ENCODE data around the gene CYP3A5. TPM values are rescaled to one million over a fixed set of nuclear protein-coding genes. Genes with fewer than 3 reads are reported as not detected.

Gene CYP3A5
- polyA plus RNA-seq, 2 of the 4 experiments (the other 2 are of a cell fraction): 2.3 to 9.7 TPM

- no peak for TF ChIP-seq CEBPB (IDR thresholded peaks at IDR 0.05)
- peak; percentile 83 for TF ChIP-seq MAFK (IDR thresholded peaks at IDR 0.05; ENCODE audit: partially characterized antibody)
- POLR2A ChIA-PET: no interaction called here
- Histone ChIP-seq H3K9me3 (no peaks in the 10 kb centered on the region), H3K4me1 (no peaks in the 10 kb centered on the region), H3K4me2 (no peak overlapping the region), H3K27ac (no peak overlapping the region), H3K4me3 (no peak overlapping the region)
- DNase-seq (ENCODE audit: low read depth in 1 of 2, low spot score in 1 of 2) (no peak), ATAC-seq (no peak), FAIRE-seq (no peak)
- CTCF ChIA-PET: no interaction called here
- 82% methylated on average over 2 of the region's 2 CpGs for WGBS (ENCODE audit: missing lambda C conversion rate)
Measured at GRCh38 chr7:99651290-99651689, 28.5 kb downstream of the CYP3A5 start.

- ChIA-PET POLR2A (no interaction called here), CTCF (no interaction called here)
- Histone ChIP-seq H3K9me3 (peaks cover 3% of the 10 kb centered on the region; the same call in 2 of the 3 replicates), H3K4me3 (no peak overlapping the region), H3K4me1 (no peaks in the 10 kb centered on the region), H3K4me2 (no peak overlapping the region), H3K27ac (no peak overlapping the region)
- DNase-seq (ENCODE audit: low read depth in 1 of 2, low spot score in 1 of 2): no peak
- FAIRE-seq: no peak
- WGBS (ENCODE audit: missing lambda C conversion rate): 74% methylated on average over 2 of the region's 2 CpGs
- no peak for TF ChIP-seq MAFK (IDR thresholded peaks at IDR 0.05; ENCODE audit: partially characterized antibody)
- no peak for TF ChIP-seq FOSB (CRISPR knock-in tag; IDR thresholded peaks at IDR 0.05)
- no peak for TF ChIP-seq ZC3H11A (IDR thresholded peaks at IDR 0.05)
- TF ChIP-seq, protein P1, sequence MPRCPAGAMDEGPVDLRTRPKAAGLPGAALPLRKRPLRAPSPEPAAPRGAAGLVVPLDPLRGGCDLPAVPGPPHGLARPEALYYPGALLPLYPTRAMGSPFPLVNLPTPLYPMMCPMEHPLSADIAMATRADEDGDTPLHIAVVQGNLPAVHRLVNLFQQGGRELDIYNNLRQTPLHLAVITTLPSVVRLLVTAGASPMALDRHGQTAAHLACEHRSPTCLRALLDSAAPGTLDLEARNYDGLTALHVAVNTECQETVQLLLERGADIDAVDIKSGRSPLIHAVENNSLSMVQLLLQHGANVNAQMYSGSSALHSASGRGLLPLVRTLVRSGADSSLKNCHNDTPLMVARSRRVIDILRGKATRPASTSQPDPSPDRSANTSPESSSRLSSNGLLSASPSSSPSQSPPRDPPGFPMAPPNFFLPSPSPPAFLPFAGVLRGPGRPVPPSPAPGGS (IDR thresholded peaks at IDR 0.05): no peak
- no peak for TF ChIP-seq RARB (CRISPR knock-in tag; IDR thresholded peaks at IDR 0.05)
- no peak for TF ChIP-seq NFE2L2 (conservative IDR thresholded peaks at IDR 0.05; ENCODE audit: low read length)
- TF ChIP-seq JUN (IDR thresholded peaks at IDR 0.05): no peak
- TF ChIP-seq ZNF302 (CRISPR knock-in tag; IDR thresholded peaks at IDR 0.05): no peak
- TF ChIP-seq CBX2 (IDR thresholded peaks at IDR 0.05; ENCODE audit: borderline replicate concordance, low read depth): no peak
- TF ChIP-seq ATOH8 (CRISPR knock-in tag; IDR thresholded peaks at IDR 0.05; ENCODE audit: low read depth): no peak
- TF ChIP-seq, protein P2, sequence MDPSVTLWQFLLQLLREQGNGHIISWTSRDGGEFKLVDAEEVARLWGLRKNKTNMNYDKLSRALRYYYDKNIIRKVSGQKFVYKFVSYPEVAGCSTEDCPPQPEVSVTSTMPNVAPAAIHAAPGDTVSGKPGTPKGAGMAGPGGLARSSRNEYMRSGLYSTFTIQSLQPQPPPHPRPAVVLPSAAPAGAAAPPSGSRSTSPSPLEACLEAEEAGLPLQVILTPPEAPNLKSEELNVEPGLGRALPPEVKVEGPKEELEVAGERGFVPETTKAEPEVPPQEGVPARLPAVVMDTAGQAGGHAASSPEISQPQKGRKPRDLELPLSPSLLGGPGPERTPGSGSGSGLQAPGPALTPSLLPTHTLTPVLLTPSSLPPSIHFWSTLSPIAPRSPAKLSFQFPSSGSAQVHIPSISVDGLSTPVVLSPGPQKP (IDR thresholded peaks at IDR 0.05; ENCODE audit: low read depth, low read length): no peak
- no peak for TF ChIP-seq RAD21 (conservative IDR thresholded peaks at IDR 0.05 in 1 of 2, IDR thresholded peaks at IDR 0.05 in 1 of 2)
- TF ChIP-seq BHLHE40 (IDR thresholded peaks at IDR 0.05; ENCODE audit: low read depth, low read length): no peak
- TF ChIP-seq POLR2AphosphoS2 (conservative IDR thresholded peaks at IDR 0.05; ENCODE audit: low read length): no peak
- TF ChIP-seq CEBPB (IDR thresholded peaks at IDR 0.05): no peak
- no peak for TF ChIP-seq TFCP2L1 (CRISPR knock-in tag; IDR thresholded peaks at IDR 0.05)
- TF ChIP-seq MYC (IDR thresholded peaks at IDR 0.05; ENCODE audit: borderline replicate concordance, low read length): no peak
- ATAC-seq: no peak
Measured at GRCh38 chr7:99648843-99649242, 31.0 kb downstream of the CYP3A5 start.

- CTCF ChIA-PET: interaction anchor here (0.9 kb wide), 1 partner anchor 14 kb away, joined by 3 read pairs; no protein-coding TSS in a partner anchor
- H3K4me2 ChIP-seq: no peak overlapping the region
- TF ChIP-seq MAZ (IDR thresholded peaks at IDR 0.05; ENCODE audit: borderline replicate concordance, low read depth, low read length) (no peak), CHD2 (IDR thresholded peaks at IDR 0.05; ENCODE audit: low read length, partially characterized antibody) (no peak), BHLHE40 (IDR thresholded peaks at IDR 0.05; ENCODE audit: low read depth, low read length) (no peak), ESRRA (IDR thresholded peaks at IDR 0.05; ENCODE audit: borderline replicate concordance, low read length) (no peak), CHD4 (IDR thresholded peaks at IDR 0.05; ENCODE audit: borderline replicate concordance) (no peak), PBX3 (IDR thresholded peaks at IDR 0.05) (no peak), EHMT2 (IDR thresholded peaks at IDR 0.05; ENCODE audit: low read depth) (no peak), TFCP2L1 (CRISPR knock-in tag; IDR thresholded peaks at IDR 0.05) (no peak), ATOH8 (CRISPR knock-in tag; IDR thresholded peaks at IDR 0.05; ENCODE audit: low read depth) (no peak), HDAC2 (IDR thresholded peaks at IDR 0.05) (no peak), PHF8 (IDR thresholded peaks at IDR 0.05; ENCODE audit: borderline replicate concordance, low read depth) (no peak)
- TF ChIP-seq, protein P1 (IDR thresholded peaks at IDR 0.05): no peak
- H3K4me1 ChIP-seq: no peaks in the 10 kb centered on the region
- no peak overlapping the region for H3K27ac ChIP-seq
- DNase-seq (ENCODE audit: low read depth in 1 of 2, low spot score in 1 of 2) (no peak), FAIRE-seq (no peak), ATAC-seq (no peak)
- H3K4me3 ChIP-seq: no peak overlapping the region
- 73% methylated on average over 1 of the region's 1 CpG for WGBS (ENCODE audit: missing lambda C conversion rate)
- POLR2A ChIA-PET: no interaction called here
- H3K9me3 ChIP-seq: peaks cover 3% of the 10 kb centered on the region; the same call in 2 of the 3 replicates
Measured at GRCh38 chr7:99645590-99645989, 34.2 kb downstream of the CYP3A5 start.

Measured in A549 (cell line).